Prostate gland (tissue), 2 donors: ENCODE results near the gene SUMO3.

Experiments used
- POLR2A ChIP-seq: fragments of 450-650 bp; IDR thresholded peaks from one replicate; pipeline ENCODE4 v1.6.1; 2016; ENCODE audit warnings: antibody characterized with exemption, mild to moderate bottlenecking
- POLR2AphosphoS5 ChIP-seq: sonication (generic); formaldehyde crosslinking; IDR thresholded peaks from one replicate; pipeline ENCODE4 v1.6.1; 2017; ENCODE audit warnings: antibody characterized with exemption
- TF ChIP-seq, protein P1 (sequence below), 4 experiments: fragments of 200-600 bp in 2 of 4; fragments of 450-650 bp in 2 of 4; sonication (generic) in 2 of 4; IDR thresholded peaks; 1 replicate in 3 of 4; 2 replicates in 1 of 4; pipeline ENCODE4 v1.5.1; 2016 to 2019; ENCODE audit warnings: antibody characterized with exemption in 4 of 4, mild to moderate bottlenecking in 2 of 4, moderate library complexity in 2 of 4

DNA sequence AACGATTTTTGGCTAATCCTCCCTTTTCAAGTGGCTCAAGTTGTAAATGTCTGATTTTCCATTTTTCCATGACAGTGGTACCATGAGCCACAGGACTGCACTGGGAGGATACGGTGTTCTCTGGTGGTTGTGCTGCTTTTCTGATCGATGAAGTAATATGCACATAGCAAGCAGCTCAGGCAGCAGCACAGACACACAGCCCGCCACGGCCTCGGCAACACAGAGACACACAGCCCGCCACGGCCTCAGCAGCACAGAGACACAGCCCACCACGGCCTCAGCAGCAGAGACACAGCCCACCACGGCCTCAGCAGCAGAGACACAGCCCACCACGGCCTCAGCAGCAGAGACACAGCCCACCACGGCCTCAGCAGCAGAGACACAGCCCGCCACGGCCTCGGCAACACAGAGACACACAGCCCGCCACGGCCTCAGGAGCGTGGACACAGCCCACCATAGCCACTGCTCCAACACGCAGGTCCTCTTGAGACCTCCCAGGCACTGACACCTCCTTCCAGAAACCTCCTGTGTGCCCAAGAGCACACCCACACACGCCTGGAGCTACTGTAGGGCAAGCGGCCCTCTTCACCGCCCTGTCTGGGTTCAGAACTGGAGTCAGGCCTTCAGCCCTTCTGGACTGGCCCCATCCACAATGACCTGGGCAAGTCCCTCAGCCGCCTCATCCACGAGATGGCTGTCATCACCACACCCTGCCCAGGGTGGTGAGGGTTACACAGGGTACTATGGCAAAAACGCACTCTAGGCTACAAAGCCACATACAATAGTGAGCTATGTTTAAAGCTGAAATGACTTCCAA lies 45.2 kb upstream of the SUMO3 start:
- TF ChIP-seq, protein P1, sequence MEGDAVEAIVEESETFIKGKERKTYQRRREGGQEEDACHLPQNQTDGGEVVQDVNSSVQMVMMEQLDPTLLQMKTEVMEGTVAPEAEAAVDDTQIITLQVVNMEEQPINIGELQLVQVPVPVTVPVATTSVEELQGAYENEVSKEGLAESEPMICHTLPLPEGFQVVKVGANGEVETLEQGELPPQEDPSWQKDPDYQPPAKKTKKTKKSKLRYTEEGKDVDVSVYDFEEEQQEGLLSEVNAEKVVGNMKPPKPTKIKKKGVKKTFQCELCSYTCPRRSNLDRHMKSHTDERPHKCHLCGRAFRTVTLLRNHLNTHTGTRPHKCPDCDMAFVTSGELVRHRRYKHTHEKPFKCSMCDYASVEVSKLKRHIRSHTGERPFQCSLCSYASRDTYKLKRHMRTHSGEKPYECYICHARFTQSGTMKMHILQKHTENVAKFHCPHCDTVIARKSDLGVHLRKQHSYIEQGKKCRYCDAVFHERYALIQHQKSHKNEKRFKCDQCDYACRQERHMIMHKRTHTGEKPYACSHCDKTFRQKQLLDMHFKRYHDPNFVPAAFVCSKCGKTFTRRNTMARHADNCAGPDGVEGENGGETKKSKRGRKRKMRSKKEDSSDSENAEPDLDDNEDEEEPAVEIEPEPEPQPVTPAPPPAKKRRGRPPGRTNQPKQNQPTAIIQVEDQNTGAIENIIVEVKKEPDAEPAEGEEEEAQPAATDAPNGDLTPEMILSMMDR (IDR thresholded peaks at IDR 0.05), result no peak
- TF ChIP-seq POLR2A (no peak), POLR2AphosphoS5 (no peak)
